Endothelial cell of umbilical vein (primary cell): ENCODE results near the gene RIMBP2. TPM values are rescaled to one million over a fixed set of nuclear protein-coding genes. Genes with fewer than 3 reads are reported as not detected.

ENCODE experiments used
- BruUV-seq: library from RNA; stranded (reverse); fragments of 400-500 nt; replicated peaks from 2 replicates; lab custom pipeline; 2021; lab: Mats Ljungman, UMichigan
- CTCF ChIA-PET: fragments of 300-600, 350-600 bp; sonication (Branson Sonifier 250); formaldehyde crosslinking; loops from one replicate; lab custom pipeline; 2021; ENCODE audit warnings: antibody characterized with exemption, inconsistent platforms; lab: Charles Lee
- POLR2A ChIA-PET: fragments of 300-600, 350-600 bp; sonication (Branson Sonifier 250); formaldehyde crosslinking; loops from one replicate; lab custom pipeline; 2021; ENCODE audit warnings: antibody characterized with exemption, inconsistent platforms; lab: Charles Lee
- DNase-seq: peaks from one replicate; pipeline ENCODE4 v3.0.0-alpha.2; 2011; ENCODE audit warnings: low read depth, low spot score
- FAIRE-seq: peaks from 2 replicates; lab custom pipeline; 2011; peaks lifted over from hg19 to GRCh38; lab: Jason Lieb, UNC
- H2AFZ ChIP-seq: 2 replicates; pipeline ENCODE4 v1.6.0; 2012; ENCODE audit warnings: low read depth, low read length, control low read depth, inconsistent platforms
- H3K27ac ChIP-seq: 2 replicates; pipeline ENCODE4 v1.5.1; 2011; ENCODE audit warnings: low read depth, mild to moderate bottlenecking, control low read depth, low read length, moderate library complexity; ENCODE audit not compliant: insufficient read depth
- H3K27me3 ChIP-seq, 2 experiments: 2 replicates each; pipeline versions ENCODE4 v1.6.0 to v1.6.1; 2011; ENCODE audit warnings: low read length in 2 of 2, mixed read lengths in 1 of 2; ENCODE audit not compliant: control insufficient read depth in 2 of 2, insufficient read depth in 2 of 2
- H3K36me3 ChIP-seq, 2 experiments: 2 replicates in 1 of 2; 3 replicates in 1 of 2; pipeline ENCODE4 v1.5.1; 2011; ENCODE audit warnings: low read length in 2 of 2, mild to moderate bottlenecking in 1 of 2, moderate library complexity in 1 of 2; ENCODE audit not compliant: control insufficient read depth in 2 of 2, insufficient read depth in 2 of 2; ENCODE audit errors: extremely low read depth in 1 of 2
- H3K4me1 ChIP-seq: 3 replicates; pipeline ENCODE4 v1.5.1; 2011; ENCODE audit warnings: mild to moderate bottlenecking, low read length; ENCODE audit not compliant: control insufficient read depth, insufficient read depth; ENCODE audit errors: extremely low read depth
- H3K4me2 ChIP-seq: 2 replicates; pipeline ENCODE4 v1.6.1; 2011; ENCODE audit warnings: low read length, control low read depth, mixed read lengths; ENCODE audit not compliant: insufficient read depth
- H3K4me3 ChIP-seq, 3 experiments: fragments of 200-600 bp in 1 of 3; sonication (generic), shearing (Covaris generic) in 1 of 3; replicated peaks in 1 of 3; 2 replicates each; pipeline ENCODE4 v1.5.1; 2011 to 2016; ENCODE audit warnings: control low read depth in 3 of 3, low read length in 3 of 3, mild to moderate bottlenecking in 2 of 3, inconsistent platforms in 1 of 3, low read depth in 1 of 3, moderate library complexity in 1 of 3; ENCODE audit not compliant: insufficient read depth in 1 of 3
- H3K79me2 ChIP-seq: 2 replicates; pipeline ENCODE4 v1.6.0; 2012; ENCODE audit warnings: low read length, inconsistent platforms; ENCODE audit not compliant: control insufficient read depth, insufficient read depth
- H3K9ac ChIP-seq: replicated peaks from 2 replicates; pipeline ENCODE3; 2011; ENCODE audit warnings: low read length, control low read depth; ENCODE audit not compliant: insufficient read depth; ENCODE audit errors: extremely low read depth
- H3K9me1 ChIP-seq: replicated peaks from 3 replicates; pipeline ENCODE4 v1.6.0; 2011; ENCODE audit warnings: mild to moderate bottlenecking, low read length; ENCODE audit not compliant: control insufficient read depth, insufficient read depth; ENCODE audit errors: extremely low read depth
- H3K9me3 ChIP-seq: replicated peaks from 2 replicates; pipeline ENCODE4 v1.5.1; 2012; ENCODE audit warnings: low read length, inconsistent platforms; ENCODE audit not compliant: control insufficient read depth, insufficient read depth
- H4K20me1 ChIP-seq: replicated peaks from 2 replicates; pipeline ENCODE3; 2011; ENCODE audit warnings: mild to moderate bottlenecking, low read length; ENCODE audit not compliant: control insufficient read depth, insufficient read depth; ENCODE audit errors: extremely low read depth
- CTCF ChIP-seq, 2 donors: IDR thresholded peaks; 1 replicate in 1 of 2; 2 replicates in 1 of 2; pipeline ENCODE4 v1.5.1; 2011; ENCODE audit warnings: low read length in 2 of 2, mild to moderate bottlenecking in 2 of 2, moderate library complexity in 2 of 2, control low read depth in 1 of 2, inconsistent platforms in 1 of 2, low read depth in 1 of 2; ENCODE audit not compliant: insufficient read depth in 1 of 2; ENCODE audit errors: extremely low read depth in 1 of 2
- EZH2 ChIP-seq: IDR thresholded peaks from 2 replicates; pipeline ENCODE4 v1.6.1; 2012; ENCODE audit warnings: borderline replicate concordance, low read depth, mild to moderate bottlenecking, moderate library complexity, low read length, inconsistent platforms; ENCODE audit not compliant: severe bottlenecking
- FOS ChIP-seq: IDR thresholded peaks from 2 replicates; pipeline ENCODE4 v1.6.1; 2011; ENCODE audit warnings: mild to moderate bottlenecking, low read length, moderate library complexity, borderline replicate concordance; ENCODE audit not compliant: insufficient read depth
- GATA2 ChIP-seq: IDR thresholded peaks from 2 replicates; pipeline ENCODE4 v1.7.0; 2011; ENCODE audit warnings: low read depth, mild to moderate bottlenecking, moderate library complexity, mixed read lengths, low read length; ENCODE audit not compliant: insufficient read length, insufficient read depth
- JUN ChIP-seq: IDR thresholded peaks from 2 replicates; pipeline ENCODE4 v1.6.1; 2011; ENCODE audit warnings: borderline replicate concordance, low read depth; ENCODE audit not compliant: insufficient read length, insufficient read depth
- MAX ChIP-seq: IDR thresholded peaks from 2 replicates; pipeline ENCODE4 v1.6.1; 2011; ENCODE audit not compliant: insufficient read depth, insufficient read length
- MYC ChIP-seq: IDR thresholded peaks from one replicate; pipeline ENCODE4 v1.6.1; 2011; ENCODE audit warnings: mild to moderate bottlenecking, low read depth, low read length
- POLR2A ChIP-seq: IDR thresholded peaks from 2 replicates; pipeline ENCODE4 v1.6.1; 2012; ENCODE audit warnings: low read depth, mild to moderate bottlenecking, control low read depth, low read length
- POLR2AphosphoS5 ChIP-seq: IDR thresholded peaks from 2 replicates; pipeline ENCODE4 v1.6.1; 2012; ENCODE audit warnings: low read depth, mild to moderate bottlenecking, control low read depth, low read length, moderate library complexity; ENCODE audit not compliant: insufficient read depth
- dilution Hi-C: fragments of 300-500 bp; cut with MboI; formaldehyde crosslinking; loops from one replicate; pipeline ENCODE4 v1.15.0; 2019; ENCODE audit warnings: low sequenced_read_pairs; ENCODE audit not compliant: extremely low pct_ligation_motif_present
- intact Hi-C: fragments of 100-400 bp; cut with micrococcal nuclease; formaldehyde crosslinking; loops from one replicate; pipeline ENCODE4 v1.10.0; 2022
- polyA plus RNA-seq, 4 experiments: library from polyadenylated mRNA; depleted of rRNA in 3 of 4; stranded (reverse) in 3 of 4; unstranded in 1 of 4; fragments of >200 nt; gene quantifications; 2 replicates each; pipeline versions ENCODE4 v1.2.1 to v1.2.3, GENCODE V29; 2011 to 2012; ENCODE audit warnings: missing spikeins in 1 of 4
- total RNA-seq: library from RNA; stranded (reverse); gene quantifications from 2 replicates; pipeline ENCODE4 v1.2.3, GENCODE V29; 2021

RIMBP2 gene
- total and polyA plus RNA-seq, 2 donors (not counting 3 experiments of a cell fraction or from before 2014, with no cell fraction given): 0.04 TPM; not detected in 1

- DNase-seq (no peak), FAIRE-seq (no peak)
- CTCF ChIA-PET: no interaction called here
- no peak overlapping the region for H2AFZ ChIP-seq
- H3K4me2 ChIP-seq: no peak overlapping the region
- dilution Hi-C loops (no loop called here), intact Hi-C loops (no loop called here)
- peaks cover 7% of the 10 kb centered on the region for H3K9me3 ChIP-seq
- no peaks in the 10 kb centered on the region for H3K36me3 ChIP-seq
- H3K4me3 ChIP-seq: no peak overlapping the region
- no peaks in the 10 kb centered on the region for H4K20me1 ChIP-seq
- no peaks in the 10 kb centered on the region for H3K9me1 ChIP-seq
- H3K9ac ChIP-seq: no peak overlapping the region
- no peak for TF ChIP-seq JUN
- TF ChIP-seq POLR2A: no peak
- TF ChIP-seq FOS: no peak
- no peak for TF ChIP-seq GATA2
- no peak for TF ChIP-seq MYC
- no peak for TF ChIP-seq MAX
- TF ChIP-seq EZH2: no peak
- POLR2A ChIA-PET: no interaction called here
- H3K79me2 ChIP-seq: no peaks in the 10 kb centered on the region
- H3K27ac ChIP-seq: no peak overlapping the region
- no peaks in the 10 kb centered on the region for H3K27me3 ChIP-seq
- no TSS peak for BruUV-seq
- no peaks in the 10 kb centered on the region for H3K4me1 ChIP-seq
These were observed 241.4 kb downstream of the RIMBP2 start for GRCh38 chr12:130474599-130475269.

- H3K9ac ChIP-seq: no peak overlapping the region
- H2AFZ ChIP-seq: no peak overlapping the region
- intact Hi-C loops (no loop called here), dilution Hi-C loops (no loop called here)
- no peaks in the 10 kb centered on the region for H4K20me1 ChIP-seq
- no peaks in the 10 kb centered on the region for H3K4me1 ChIP-seq
- no peaks in the 10 kb centered on the region for H3K9me1 ChIP-seq
- no peak overlapping the region for H3K4me2 ChIP-seq
- H3K9me3 ChIP-seq: peaks cover 3% of the 10 kb centered on the region
- no peak overlapping the region for H3K27ac ChIP-seq
- FAIRE-seq (no peak), DNase-seq (no peak)
- ChIA-PET POLR2A (no interaction called here), CTCF (no interaction called here)
- no peak for TF ChIP-seq POLR2A
- no peak for TF ChIP-seq FOS
- no peak for TF ChIP-seq EZH2
- no peak for TF ChIP-seq GATA2
- TF ChIP-seq MYC: no peak
- no peak for TF ChIP-seq CTCF (IDR thresholded peaks at IDR 0.05; ENCODE audit: extremely low read depth in 1 of 2, insufficient read depth in 1 of 2, low read depth in 1 of 2, low read length in 2 of 2)
- no peak for TF ChIP-seq POLR2AphosphoS5
- no peaks in the 10 kb centered on the region for H3K27me3 ChIP-seq
- no TSS peak for BruUV-seq
- H3K36me3 ChIP-seq: no peaks in the 10 kb centered on the region
- no peak overlapping the region for H3K4me3 ChIP-seq
- no peaks in the 10 kb centered on the region for H3K79me2 ChIP-seq
These were observed 242.8 kb downstream of the RIMBP2 start for GRCh38 chr12:130473266-130473665.
